HuH-7 (cell line): ENCODE data around the gene AIFM3.

Experiments
- DNase-seq: peaks from one replicate; pipeline ENCODE4 v3.0.0; 2011; ENCODE audit warnings: low spot score

Gene AIFM3

DNA sequence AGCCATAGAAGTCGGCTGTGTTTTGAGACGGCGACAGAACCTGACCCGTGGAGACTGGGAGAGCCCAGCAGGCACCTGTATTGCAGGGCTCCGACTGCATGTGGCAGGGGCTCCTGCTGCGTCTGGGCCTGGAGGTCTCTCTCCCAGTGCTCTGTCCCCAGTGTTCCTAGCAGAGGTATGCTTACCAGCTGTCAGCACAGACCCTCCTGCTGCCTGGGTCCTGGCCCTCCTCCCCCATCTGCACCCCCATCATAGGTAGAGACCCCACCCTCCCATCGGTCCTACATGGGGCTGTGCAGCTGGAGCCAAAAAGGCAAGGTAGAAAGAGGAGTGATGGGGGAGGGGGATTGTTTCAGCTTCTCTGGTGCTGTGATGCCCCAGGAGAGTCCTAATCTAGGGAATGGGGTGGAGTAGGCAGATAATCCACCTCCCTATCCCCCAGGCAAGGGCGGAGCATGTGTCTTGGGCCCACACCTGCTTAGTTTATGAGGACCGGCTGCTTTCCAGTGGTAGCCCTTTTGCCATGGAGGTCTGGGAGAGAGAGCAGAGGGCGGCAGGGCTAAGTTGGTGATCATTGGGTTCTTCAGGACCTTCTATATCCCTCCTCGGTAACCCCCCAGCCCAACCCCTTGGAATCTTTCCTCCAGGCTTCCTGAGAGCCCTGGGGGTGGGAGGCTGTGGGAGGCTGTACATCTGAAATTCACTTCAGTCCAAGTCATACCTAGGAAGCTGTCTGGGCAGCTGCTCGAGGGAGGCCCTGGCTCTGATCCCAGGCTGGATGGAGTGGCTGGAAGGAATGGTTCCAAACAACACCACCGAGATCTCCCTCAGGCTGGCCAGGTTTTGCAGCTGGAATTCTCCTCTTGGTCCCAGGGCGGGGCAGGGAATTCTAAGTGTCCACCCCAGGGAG is 60.0 kb downstream of the AIFM3 start:
- no peak for DNase-seq

DNA sequence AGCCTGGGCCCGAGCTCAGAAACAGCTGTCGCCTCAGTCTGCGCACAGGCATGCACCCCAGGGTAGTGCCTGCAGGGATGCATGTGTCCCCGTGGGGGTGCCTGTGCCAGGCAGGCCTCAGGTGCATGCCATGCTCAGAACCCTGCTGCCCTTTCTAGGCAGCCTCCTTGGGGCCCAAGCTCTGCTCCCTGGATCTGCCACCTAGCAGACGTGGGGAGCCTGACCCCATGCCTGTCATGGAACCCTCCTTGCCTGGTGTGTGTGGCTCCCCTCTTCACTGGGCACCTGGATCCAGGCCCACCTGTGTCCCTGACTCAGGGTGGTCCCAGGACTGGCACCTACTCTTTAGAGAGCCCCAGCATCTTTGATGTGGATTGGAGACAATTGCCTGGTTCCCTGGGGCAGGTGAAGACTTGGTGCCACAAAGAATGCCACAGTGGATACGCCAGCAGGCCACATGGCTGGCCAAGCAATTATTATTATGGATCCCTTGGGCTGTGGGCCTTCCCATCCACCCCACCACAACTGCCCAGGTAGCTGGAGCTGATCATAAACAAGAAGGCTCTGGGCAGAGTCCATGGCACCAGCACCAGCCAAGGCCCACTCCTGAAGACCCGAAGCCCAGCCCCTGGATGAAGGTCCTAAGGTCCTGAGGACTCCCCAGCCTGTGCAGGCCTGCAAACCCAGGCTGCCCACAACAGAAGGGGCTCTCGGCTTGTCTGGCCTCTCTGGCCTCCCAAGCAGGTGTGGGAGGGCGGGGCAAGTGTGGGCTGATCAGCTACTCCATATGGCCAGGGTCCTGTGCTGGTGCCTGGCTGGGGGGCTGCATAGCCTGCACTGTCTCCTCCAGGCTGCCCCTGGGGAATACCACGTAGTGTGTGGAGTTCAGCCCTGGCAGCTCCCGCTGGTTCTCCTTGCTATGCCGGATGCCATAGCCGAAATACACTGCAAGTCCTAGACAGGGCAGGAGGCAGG is 61.5 kb downstream of the AIFM3 start:
- no peak for DNase-seq

DNA sequence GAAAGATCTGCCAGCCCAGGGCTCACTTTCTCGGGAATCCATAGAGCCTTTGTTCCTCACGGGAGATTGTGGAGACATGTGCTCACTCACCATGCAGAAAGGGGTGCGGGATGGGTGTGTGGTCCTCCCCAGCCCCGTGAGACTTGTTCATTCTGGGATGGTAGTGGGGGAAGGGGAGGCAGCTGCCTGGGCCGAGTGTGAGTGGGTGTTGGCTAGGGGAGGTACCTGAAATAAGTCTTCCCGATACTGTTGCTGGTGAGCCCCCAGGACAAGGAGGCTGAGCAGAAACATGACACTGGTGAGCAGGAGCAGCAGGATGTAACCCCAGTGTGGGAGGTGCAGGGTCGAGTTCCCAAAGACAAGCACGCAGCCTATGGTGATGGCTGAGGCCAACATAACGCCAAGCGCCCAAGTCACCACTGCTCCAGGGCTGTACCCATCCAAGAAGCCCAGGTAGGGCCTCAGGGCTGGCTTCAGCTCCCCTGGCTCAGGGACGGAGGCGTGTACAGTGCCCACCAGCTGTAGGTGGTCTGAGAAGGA is 62.5 kb downstream of the AIFM3 start:
- DNase-seq, result no peak

DNA sequence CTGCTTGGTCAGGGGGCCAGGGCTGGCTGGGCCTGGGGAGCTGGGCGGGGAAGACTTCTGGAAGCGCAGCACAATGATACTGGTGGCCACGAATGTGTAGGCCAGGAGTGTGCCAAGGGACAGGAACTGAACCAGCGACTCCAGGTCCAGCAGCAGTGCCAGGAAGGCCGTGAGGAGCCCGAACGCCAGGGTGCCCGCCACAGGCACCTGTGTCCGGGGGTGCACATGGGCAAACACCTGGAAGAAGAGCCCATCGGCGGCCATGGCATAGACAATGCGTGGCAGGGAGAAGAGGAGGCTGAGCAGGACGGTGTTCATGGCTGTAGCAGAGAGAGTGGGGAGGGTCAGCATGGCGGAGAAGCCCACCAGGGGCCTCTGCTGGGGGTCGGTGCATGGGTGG is 63.0 kb downstream of the AIFM3 start:
- no peak for DNase-seq
